ENCODE results near the gene CCDC178. TPM values are rescaled to one million over a fixed set of nuclear protein-coding genes. Genes with fewer than 3 reads are reported as not detected.

CCDC178 gene
- polyA plus RNA-seq, 1 experiment: not detected

DNA sequence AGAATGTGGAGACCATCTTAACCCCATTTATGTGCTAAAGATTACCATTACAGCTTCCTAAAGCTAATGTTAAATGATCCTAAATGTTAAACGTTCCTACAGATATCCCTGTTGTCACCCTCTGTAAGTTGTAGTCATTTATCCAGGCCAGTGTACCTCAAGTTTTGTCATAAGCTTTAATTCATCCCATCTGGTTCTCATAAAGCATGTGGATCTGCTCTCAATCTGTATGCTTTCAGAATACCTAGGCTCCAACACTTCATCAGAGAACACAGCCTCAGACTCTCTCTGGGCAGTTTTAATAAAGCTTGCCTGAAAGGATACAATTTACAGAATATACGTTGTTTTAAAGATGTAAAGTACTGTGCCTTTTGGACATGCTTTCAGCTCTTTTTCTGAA, 4.2 kb upstream of the CCDC178 start:
- ChIA-PET POLR2A (no interaction called here), CTCF (no interaction called here)
- Histone ChIP-seq H3K9me3 (ENCODE audit: control insufficient read depth, insufficient read depth, low read length) (no peaks in the 10 kb centered on the region), H3K4me3 (ENCODE audit: low read depth, low read length) (no peak overlapping the region), H3K27ac (ENCODE audit: low read depth, low read length) (no peak overlapping the region), H3K27me3 (ENCODE audit: control insufficient read depth, insufficient read depth, low read length) (no peaks in the 10 kb centered on the region)
- TF ChIP-seq, protein P1, sequence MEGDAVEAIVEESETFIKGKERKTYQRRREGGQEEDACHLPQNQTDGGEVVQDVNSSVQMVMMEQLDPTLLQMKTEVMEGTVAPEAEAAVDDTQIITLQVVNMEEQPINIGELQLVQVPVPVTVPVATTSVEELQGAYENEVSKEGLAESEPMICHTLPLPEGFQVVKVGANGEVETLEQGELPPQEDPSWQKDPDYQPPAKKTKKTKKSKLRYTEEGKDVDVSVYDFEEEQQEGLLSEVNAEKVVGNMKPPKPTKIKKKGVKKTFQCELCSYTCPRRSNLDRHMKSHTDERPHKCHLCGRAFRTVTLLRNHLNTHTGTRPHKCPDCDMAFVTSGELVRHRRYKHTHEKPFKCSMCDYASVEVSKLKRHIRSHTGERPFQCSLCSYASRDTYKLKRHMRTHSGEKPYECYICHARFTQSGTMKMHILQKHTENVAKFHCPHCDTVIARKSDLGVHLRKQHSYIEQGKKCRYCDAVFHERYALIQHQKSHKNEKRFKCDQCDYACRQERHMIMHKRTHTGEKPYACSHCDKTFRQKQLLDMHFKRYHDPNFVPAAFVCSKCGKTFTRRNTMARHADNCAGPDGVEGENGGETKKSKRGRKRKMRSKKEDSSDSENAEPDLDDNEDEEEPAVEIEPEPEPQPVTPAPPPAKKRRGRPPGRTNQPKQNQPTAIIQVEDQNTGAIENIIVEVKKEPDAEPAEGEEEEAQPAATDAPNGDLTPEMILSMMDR (IDR thresholded peaks at IDR 0.05; ENCODE audit: low read depth, low read length): no peak
- DNase-seq (ENCODE audit: low read depth, low spot score): no peak

DNA sequence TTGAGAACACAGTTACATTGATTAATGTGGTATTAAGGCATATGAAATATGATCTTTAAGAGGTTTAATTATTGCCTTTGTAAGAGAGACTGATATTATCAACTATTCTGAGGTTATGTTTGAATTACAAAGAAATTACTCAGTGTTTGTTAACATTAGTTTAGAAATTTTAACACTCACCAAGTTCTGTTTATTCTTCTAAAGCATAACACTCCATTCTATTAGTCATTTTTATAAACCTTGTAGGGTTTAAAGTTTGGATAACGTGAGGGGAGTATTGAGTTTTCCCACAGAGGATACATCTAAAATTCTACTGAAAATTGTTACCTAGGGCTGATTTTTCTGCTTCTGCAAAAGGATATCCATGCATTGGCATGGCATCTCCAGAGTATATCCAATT, 7.7 kb downstream of the CCDC178 start:
- H3K27ac ChIP-seq (ENCODE audit: low read depth, low read length): no peak overlapping the region
- ChIA-PET POLR2A (no interaction called here), CTCF (no interaction called here)
- no peak for DNase-seq (ENCODE audit: low read depth, low spot score)
- no peaks in the 10 kb centered on the region for H3K9me3 ChIP-seq (ENCODE audit: control insufficient read depth, insufficient read depth, low read length)
- no peaks in the 10 kb centered on the region for H3K27me3 ChIP-seq (ENCODE audit: control insufficient read depth, insufficient read depth, low read length)
- TF ChIP-seq, protein P1 (IDR thresholded peaks at IDR 0.05; ENCODE audit: low read depth, low read length): no peak
- no peak overlapping the region for H3K4me3 ChIP-seq (ENCODE audit: low read depth, low read length)

DNA sequence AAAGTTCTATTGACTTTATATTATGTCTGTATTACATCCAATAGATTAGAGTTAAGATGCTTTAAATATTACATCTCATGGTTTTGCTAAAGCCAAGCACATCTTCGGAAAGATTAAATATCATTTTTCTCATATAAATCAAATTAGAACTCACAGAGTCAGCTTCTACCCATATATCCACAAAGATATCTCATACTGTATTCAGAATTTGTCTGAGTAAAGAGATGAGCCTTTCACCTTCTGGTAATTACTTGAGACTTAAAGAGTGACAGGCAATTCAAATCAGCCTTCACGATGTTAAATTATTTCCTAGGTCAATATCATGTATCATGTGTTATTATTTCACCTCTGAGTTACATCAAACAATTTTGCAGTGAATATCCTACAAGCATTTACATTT, 13.0 kb downstream of the CCDC178 start:
- CTCF ChIA-PET: no interaction called here
- TF ChIP-seq, protein P1 (IDR thresholded peaks at IDR 0.05; ENCODE audit: low read depth, low read length): no peak
- no peaks in the 10 kb centered on the region for H3K9me3 ChIP-seq (ENCODE audit: control insufficient read depth, insufficient read depth, low read length)
- H3K27me3 ChIP-seq (ENCODE audit: control insufficient read depth, insufficient read depth, low read length): no peaks in the 10 kb centered on the region
- POLR2A ChIA-PET: no interaction called here
- no peak overlapping the region for H3K4me3 ChIP-seq (ENCODE audit: low read depth, low read length)
- no peak overlapping the region for H3K27ac ChIP-seq (ENCODE audit: low read depth, low read length)
- no peak for DNase-seq (ENCODE audit: low read depth, low spot score)

DNA sequence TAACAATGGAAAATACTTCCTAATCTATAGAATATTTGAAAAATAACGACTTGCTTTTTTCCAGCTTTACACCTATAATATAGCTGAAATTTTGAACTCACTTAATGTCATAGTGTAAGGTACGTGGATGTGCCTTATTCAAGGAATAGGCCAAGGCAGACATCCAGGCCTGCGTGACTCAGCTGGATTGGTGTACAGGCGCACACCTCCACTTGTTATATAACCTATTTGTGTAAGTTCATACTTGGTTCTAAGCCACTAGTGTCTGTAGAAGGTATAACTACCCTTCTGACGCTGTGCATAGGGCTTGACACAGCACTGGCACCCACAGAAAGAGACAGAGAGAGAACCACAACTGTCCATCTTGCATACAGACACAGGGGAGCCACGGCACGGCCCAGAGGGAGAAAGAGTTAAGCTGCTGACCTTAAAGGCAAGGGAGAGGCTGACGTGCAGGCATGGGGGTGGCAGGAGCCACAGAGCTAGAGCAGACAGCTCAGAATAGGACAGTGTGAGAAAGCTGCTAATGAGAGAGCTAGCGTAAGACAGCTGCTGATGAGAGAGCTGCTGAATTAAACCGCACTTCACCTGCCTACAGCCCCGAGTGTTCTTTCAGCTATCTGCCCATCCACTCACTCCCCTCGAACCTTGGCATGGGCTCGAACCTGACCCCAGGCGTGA, 16.1 kb downstream of the CCDC178 start:
- Histone ChIP-seq H3K27ac (ENCODE audit: low read depth, low read length) (no peak overlapping the region), H3K27me3 (ENCODE audit: control insufficient read depth, insufficient read depth, low read length) (no peaks in the 10 kb centered on the region), H3K4me3 (ENCODE audit: low read depth, low read length) (no peak overlapping the region), H3K9me3 (ENCODE audit: control insufficient read depth, insufficient read depth, low read length) (no peaks in the 10 kb centered on the region)
- DNase-seq (ENCODE audit: low read depth, low spot score): no peak
- TF ChIP-seq, protein P1 (IDR thresholded peaks at IDR 0.05; ENCODE audit: low read depth, low read length): no peak
- ChIA-PET POLR2A (no interaction called here), CTCF (no interaction called here)

DNA sequence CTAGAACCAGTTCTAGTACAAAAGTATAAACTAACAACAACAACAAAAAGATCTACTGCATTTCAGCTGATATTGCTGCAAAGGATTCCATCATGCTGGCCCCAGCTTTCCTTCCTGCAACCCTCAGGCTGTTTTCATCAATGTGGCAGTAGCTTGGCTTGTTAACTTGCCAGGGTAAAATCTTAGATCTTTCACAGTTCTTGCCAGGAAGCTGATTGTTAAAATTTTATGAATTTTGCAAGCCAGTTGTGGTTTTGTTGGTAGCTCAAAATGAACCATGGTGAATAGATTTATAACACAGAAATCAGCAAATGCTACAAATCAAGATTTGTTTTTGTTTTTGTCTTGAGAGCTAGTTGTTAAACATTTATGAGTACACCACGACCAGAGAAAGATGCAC, 19.3 kb downstream of the CCDC178 start:
- Histone ChIP-seq H3K27me3 (ENCODE audit: control insufficient read depth, insufficient read depth, low read length) (no peaks in the 10 kb centered on the region), H3K4me3 (ENCODE audit: low read depth, low read length) (no peak overlapping the region), H3K9me3 (ENCODE audit: control insufficient read depth, insufficient read depth, low read length) (no peaks in the 10 kb centered on the region; the same call in 1 of the 2 replicates), H3K27ac (ENCODE audit: low read depth, low read length) (no peak overlapping the region)
- TF ChIP-seq, protein P1 (IDR thresholded peaks at IDR 0.05; ENCODE audit: low read depth, low read length): no peak
- POLR2A ChIA-PET: no interaction called here
- CTCF ChIA-PET: no interaction called here
- DNase-seq (ENCODE audit: low read depth, low spot score): no peak

All from AG04450 (cell line).